OCI-LY3 (cell line): ENCODE measurements around the gene INSL3.
"Not testable (repeated sequence)": the region's sequence is repeated elsewhere in the genome, so short reads cannot be mapped to it uniquely, and the experiment has no call there.

Experiments used
- H2AFZ ChIP-seq: fragments of 200-600, 300-600 bp; shearing (Covaris generic); 2 replicates; pipeline ENCODE4 v1.6.0; 2014; ENCODE audit warnings: antibody characterized with exemption, low read depth, low read length
- H3K27ac ChIP-seq: fragments of 200-600, 300-600 bp; sonication (generic); 2 replicates; pipeline ENCODE4 v1.5.1; 2014; ENCODE audit warnings: mild to moderate bottlenecking, low read length, moderate library complexity, mixed read lengths
- H3K27me3 ChIP-seq: fragments of 200-600, 300-600 bp; sonication (generic); 2 replicates; pipeline ENCODE4 v1.6.1; 2014; ENCODE audit warnings: low read depth, low read length, mixed read lengths
- H3K36me3 ChIP-seq: fragments of 200-600, 300-600 bp; sonication (generic); replicated peaks from 2 replicates; pipeline ENCODE3; 2014; ENCODE audit warnings: low read depth, low read length, mixed read lengths
- H3K4me1 ChIP-seq: fragments of 300-600, 200-600 bp; sonication (generic); 2 replicates; pipeline ENCODE4 v1.6.1; 2014; ENCODE audit warnings: low read length, mixed read lengths
- H3K4me2 ChIP-seq: fragments of 200-600, 300-600 bp; sonication (generic); 2 replicates; pipeline ENCODE4 v1.6.1; 2014; ENCODE audit warnings: low read length, mixed read lengths
- H3K4me3 ChIP-seq: fragments of 300-600, 200-600 bp; sonication (generic); 2 replicates; pipeline ENCODE4 v1.5.1; 2014; ENCODE audit warnings: antibody characterized with exemption, mild to moderate bottlenecking, low read length, moderate library complexity
- H3K79me2 ChIP-seq: fragments of 300-600, 200-600 bp; shearing (Covaris generic); 2 replicates; pipeline ENCODE4 v1.6.1; 2014; ENCODE audit warnings: mild to moderate bottlenecking, low read length, mixed read lengths
- H3K9ac ChIP-seq: fragments of 300-600, 200-600 bp; shearing (Covaris generic); 2 replicates; pipeline ENCODE4 v1.6.0; 2014; ENCODE audit warnings: mild to moderate bottlenecking, low read length, moderate library complexity
- H3K9me3 ChIP-seq: fragments of 200-600, 300-600 bp; shearing (Covaris generic); 2 replicates; pipeline ENCODE4 v1.6.1; 2014; ENCODE audit warnings: low read length, mixed read lengths; ENCODE audit not compliant: insufficient read depth
- H4K20me1 ChIP-seq: fragments of 200-600, 300-600 bp; sonication (generic); 2 replicates; pipeline ENCODE4 v1.6.1; 2016; ENCODE audit warnings: low read length, mixed read lengths; ENCODE audit not compliant: insufficient read depth
- EZH2phosphoT487 ChIP-seq: fragments of 200-600 bp; shearing (Covaris generic); IDR thresholded peaks from 2 replicates; pipeline ENCODE4 v1.6.1; 2018; ENCODE audit warnings: antibody characterized with exemption, mixed run types, low read depth
- TF ChIP-seq, protein P1 (sequence below): fragments of 200-600, 300-600 bp; sonication (generic); IDR thresholded peaks from 2 replicates; pipeline ENCODE4 v1.5.1; 2014; ENCODE audit warnings: antibody characterized with exemption, low read length, low read depth

Gene INSL3

DNA sequence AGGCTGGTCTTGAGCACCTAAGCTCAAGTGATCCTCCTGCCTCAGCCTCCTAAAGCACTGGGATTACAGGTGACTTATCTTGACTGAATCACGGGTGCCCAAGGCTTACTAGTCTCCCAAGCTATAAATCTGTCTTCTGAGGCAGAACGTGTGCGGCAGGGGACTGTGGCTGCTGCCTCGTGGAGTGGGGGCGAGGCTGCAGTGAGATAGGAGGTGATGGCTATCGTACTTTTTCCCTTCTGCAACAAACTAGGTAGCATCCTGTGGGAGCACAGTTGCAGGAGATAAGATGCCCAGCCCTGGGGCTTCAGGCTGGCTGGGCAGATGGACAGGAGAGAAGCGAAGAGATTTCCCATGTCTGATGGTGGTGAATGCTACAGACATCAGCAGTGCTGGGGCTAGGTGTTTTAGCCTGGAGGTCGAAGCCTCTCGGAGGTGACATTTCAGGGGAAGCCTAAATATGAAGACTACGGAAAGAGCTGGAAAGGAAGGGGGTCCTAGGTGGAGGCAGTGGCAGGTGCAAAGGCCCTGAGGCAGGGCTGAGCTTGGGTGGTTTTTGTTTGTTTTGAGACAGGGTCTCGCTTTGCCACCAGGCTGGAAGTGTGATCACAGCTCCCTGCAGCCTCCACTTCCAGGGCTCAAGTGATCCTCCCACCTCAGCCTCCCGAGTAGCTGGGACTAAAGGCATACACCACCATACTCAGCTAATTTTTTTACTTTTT, 19.0 kb downstream of the INSL3 start:
- H3K79me2 ChIP-seq = no peaks in the 10 kb centered on the region
- no peaks in the 10 kb centered on the region for H4K20me1 ChIP-seq
- H3K9me3 ChIP-seq = no peaks in the 10 kb centered on the region
- H3K4me2 ChIP-seq = no peak overlapping the region
- no peak overlapping the region for H2AFZ ChIP-seq
- no peaks in the 10 kb centered on the region for H3K4me1 ChIP-seq
- H3K9ac ChIP-seq = no peak overlapping the region
- no peak for TF ChIP-seq EZH2phosphoT487
- TF ChIP-seq, protein P1, sequence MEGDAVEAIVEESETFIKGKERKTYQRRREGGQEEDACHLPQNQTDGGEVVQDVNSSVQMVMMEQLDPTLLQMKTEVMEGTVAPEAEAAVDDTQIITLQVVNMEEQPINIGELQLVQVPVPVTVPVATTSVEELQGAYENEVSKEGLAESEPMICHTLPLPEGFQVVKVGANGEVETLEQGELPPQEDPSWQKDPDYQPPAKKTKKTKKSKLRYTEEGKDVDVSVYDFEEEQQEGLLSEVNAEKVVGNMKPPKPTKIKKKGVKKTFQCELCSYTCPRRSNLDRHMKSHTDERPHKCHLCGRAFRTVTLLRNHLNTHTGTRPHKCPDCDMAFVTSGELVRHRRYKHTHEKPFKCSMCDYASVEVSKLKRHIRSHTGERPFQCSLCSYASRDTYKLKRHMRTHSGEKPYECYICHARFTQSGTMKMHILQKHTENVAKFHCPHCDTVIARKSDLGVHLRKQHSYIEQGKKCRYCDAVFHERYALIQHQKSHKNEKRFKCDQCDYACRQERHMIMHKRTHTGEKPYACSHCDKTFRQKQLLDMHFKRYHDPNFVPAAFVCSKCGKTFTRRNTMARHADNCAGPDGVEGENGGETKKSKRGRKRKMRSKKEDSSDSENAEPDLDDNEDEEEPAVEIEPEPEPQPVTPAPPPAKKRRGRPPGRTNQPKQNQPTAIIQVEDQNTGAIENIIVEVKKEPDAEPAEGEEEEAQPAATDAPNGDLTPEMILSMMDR = no peak
- no peak overlapping the region for H3K27ac ChIP-seq
- peaks cover 15% of the 10 kb centered on the region for H3K27me3 ChIP-seq
- H3K36me3 ChIP-seq = no peaks in the 10 kb centered on the region
- no peak overlapping the region for H3K4me3 ChIP-seq

DNA sequence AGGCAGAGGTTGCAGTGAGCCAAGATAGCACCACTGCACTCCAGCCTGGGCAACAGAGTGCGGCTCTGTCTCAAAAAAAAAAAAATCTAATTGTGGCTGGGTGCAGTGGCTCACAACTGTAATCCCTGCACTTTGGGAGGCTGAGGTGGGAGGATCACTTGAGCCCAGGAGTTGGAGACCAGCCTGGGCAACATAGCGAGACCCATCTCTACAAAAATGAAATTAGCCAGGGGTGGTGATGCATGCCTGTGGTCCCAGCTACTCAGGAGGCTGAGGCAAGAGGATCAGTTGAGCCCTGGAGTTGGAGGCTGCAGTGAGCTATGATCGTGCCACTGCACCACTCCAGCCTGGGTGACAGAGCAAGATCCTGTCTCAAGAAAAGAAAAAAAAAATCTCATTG, 22.7 kb downstream of the INSL3 start:
- not testable (repeated sequence) for H3K36me3 ChIP-seq, H3K4me1 ChIP-seq, H3K79me2 ChIP-seq

DNA sequence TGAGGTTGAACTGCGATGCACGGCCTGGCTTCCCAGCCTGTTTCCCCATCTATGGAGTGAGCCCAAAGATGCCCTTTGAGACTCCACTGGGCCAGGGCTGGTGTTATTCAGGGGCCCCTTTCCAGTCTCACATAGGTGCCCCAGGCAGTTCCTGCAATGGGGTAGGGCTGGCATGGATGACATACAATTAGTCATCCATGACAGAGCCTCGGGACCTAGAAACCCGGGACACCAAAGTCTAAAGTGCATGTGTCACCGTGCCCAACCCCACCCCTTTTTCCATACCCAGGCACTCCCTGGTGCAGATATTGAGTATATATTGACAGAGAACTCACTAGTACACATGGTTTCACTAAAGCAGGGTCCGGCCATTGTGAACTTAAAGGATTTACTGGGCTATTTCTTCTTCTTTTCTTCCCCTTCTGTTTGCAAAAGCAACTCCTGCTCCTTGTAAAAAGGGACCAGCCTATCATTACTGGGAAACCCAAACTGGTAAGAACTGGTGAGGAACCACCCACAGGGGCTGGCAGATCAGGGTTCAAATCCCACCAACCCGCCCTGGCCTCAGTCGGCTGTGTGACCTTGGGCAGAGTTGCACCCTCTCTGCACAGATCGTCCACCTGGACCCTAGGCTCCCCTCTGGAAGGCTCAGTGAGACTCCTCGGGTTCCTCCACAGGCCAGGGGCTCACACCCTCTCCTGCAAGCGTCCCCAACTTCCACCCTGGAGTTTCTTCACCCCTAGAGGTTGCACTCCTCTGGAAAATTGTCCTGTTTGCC, 23.7 kb downstream of the INSL3 start:
- Histone ChIP-seq H3K27ac (no peak overlapping the region), H3K36me3 (no peaks in the 10 kb centered on the region), H3K4me1 (peaks cover 1% of the 10 kb centered on the region; the same call in 1 of the 2 replicates), H3K4me2 (no peak overlapping the region), H3K9me3 (no peaks in the 10 kb centered on the region), H3K9ac (no peak overlapping the region), H2AFZ (no peak overlapping the region), H3K27me3 (peaks cover 15% of the 10 kb centered on the region), H3K4me3 (no peak overlapping the region), H3K79me2 (no peaks in the 10 kb centered on the region), H4K20me1 (no peaks in the 10 kb centered on the region)
- TF ChIP-seq, protein P1 = no peak
- TF ChIP-seq EZH2phosphoT487 = no peak

More for the DNA sequence above, 22.7 kb downstream of the INSL3 start:
- H2AFZ ChIP-seq, H3K9me3 ChIP-seq, H3K9ac ChIP-seq, H3K4me2 ChIP-seq, H3K4me3 ChIP-seq, H4K20me1 ChIP-seq, H3K27ac ChIP-seq: not testable (repeated sequence)
- peaks cover 15% of the 10 kb centered on the region for H3K27me3 ChIP-seq

DNA sequence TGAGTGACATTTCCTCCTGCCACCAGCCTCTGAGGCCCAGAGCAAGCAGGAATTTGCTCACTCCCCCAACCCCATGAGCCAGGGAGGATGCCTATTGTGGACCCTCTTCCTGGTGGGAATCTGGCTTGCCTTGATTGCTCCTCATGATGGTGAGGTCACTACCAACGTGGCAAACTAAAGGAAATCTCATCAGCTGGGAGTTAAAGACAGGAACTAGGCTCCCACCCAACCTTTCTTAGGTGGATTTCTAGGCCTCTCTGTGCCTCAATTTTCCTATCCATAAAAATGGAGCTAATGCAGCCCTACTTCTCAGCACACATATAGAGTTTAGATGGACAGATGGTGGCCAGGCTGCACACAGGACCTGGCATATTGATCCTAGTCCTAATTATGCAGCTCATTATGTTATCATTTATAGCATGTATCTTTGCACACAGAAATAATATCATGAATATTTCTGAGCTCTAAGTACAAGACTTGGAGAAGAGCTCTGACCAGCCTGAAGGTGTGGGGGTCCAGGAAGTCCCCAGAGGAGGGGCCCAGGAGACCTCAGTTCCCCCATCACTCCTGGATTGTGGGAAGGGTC, 24.4 kb downstream of the INSL3 start:
- no peaks in the 10 kb centered on the region for H3K79me2 ChIP-seq
- H3K4me2 ChIP-seq = no peak overlapping the region
- H3K9me3 ChIP-seq = no peaks in the 10 kb centered on the region
- no peak overlapping the region for H3K4me3 ChIP-seq
- H3K36me3 ChIP-seq = no peaks in the 10 kb centered on the region
- H4K20me1 ChIP-seq = no peaks in the 10 kb centered on the region
- peaks cover 9% of the 10 kb centered on the region; the same call in 1 of the 2 replicates for H3K27me3 ChIP-seq
- no peak overlapping the region for H2AFZ ChIP-seq
- H3K9ac ChIP-seq = no peak overlapping the region
- no peak for TF ChIP-seq EZH2phosphoT487
- TF ChIP-seq, protein P1 = no peak
- no peak overlapping the region for H3K27ac ChIP-seq
- peaks cover 3% of the 10 kb centered on the region; the same call in 1 of the 2 replicates for H3K4me1 ChIP-seq
